SIG-M5 (cell line): ENCODE measurements around the gene ASH1L.
"Not testable (repeated sequence)": the region's sequence is repeated elsewhere in the genome, so short reads cannot be mapped to it uniquely, and the experiment has no call there.

ENCODE experiments used
- DNase-seq: peaks from one replicate; lab custom pipeline; 2025; lab: John Stamatoyannopoulos, UW

Gene ASH1L

GRCh38 chr1:155304558-155305063 lies 258.0 kb downstream of the ASH1L start:
- DNase-seq: no peak

DNA sequence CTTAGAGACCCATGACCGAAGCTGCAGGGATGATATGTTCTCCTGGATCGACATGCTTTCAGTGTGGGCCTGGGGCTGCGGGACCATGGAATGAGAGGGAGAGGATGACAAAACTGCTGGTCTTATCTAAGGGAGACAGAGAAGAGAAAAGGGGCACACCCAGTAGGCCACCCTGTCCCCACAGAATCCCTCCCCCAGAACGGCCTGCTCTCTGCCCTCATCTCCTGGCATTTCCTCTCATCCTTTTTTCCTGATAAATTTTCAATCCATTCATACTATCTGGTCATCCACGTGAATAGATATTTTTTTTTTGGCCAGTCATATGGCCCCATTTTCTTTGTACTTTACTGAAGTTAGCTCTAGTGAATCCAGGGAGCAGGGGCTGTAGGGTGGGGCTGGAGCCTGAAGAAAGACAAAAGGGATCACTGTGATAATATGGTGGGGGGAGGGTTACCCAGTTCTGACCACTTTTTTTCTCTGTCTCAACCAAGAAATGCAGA lies 261.2 kb downstream of the ASH1L start, which contains the start of gene PKLR:
Gene PKLR, minus strand, starts transcription at position 97 of the 500 bp plus-strand sequence. Its CDS starts 43 bp downstream, at position 54.
- DNase-seq: no peak

DNA sequence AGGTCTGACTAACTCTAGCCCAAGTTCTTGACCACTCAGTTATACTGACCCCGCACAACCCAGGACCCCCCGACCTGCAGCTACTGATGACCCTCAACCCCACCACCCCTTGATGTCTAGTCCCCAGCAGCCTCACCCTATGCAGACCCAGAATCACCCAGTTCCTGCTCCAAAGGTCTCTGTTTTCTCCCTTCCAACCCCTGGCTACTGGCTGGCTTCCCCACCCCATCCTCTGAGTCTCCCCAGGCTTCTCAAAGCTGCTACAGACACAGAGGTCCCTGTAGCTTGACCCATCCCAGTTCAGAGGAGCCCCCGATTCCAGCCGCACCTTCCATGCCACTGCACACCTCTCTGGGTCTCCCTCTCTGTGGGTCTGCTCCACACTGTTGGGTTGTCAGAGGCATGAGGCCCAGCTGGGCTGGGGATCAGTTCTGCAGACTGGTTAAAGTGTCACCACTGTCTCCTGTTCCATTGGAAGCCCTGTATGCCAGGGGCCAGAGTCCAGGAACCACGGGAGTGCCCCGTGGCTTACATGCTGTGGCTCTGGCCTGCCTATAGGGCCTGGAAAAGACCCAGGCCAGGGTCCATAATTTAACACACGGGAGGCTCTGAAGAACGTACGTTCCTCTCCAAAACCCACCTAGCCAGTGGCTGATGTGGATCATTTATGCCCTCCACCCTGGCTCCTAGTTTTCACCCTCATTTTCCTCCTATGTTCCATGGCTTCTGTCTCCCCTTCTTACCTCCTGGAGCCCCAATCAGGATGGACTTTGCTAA lies 261.9 kb downstream of the ASH1L start:
- DNase-seq: no peak

DNA sequence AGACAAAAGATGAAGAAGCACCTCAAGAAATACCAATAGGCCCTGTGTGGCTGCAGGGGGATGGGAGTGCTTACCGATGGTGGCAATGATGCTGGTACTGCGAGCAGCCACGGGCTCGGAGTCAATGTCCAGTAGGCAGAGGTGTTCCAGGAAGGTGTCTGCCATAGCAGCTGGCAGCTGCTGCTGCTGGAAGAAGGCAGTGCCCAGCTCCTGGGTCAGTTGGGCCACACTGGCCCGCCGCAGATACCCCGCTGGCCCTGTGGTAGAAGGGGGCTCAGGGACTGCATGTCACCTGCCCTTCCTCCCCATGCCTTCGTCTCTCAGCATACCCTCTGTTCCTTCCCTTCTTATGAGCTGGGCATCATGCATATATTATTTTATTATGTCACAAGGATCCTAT lies 262.6 kb downstream of the ASH1L start:
- no peak for DNase-seq

DNA sequence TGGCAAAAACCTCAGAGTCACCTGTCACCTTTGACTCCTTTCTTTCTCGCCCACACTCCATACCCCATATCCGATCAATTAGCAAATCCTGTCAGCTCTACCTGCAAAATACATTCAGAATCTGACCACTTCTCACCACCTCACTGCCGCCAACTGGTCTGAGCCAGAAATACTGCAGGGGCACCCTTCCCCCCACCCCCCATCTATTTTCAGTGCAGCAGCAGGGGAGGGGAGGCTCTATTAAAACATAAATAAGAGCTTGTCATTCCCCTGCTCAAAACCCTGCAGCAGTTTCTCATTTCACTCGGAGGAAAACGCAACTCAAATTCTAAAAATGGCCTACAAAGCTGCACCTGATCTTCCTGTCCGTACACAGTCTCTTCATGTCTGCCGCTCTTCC lies 265.2 kb downstream of the ASH1L start:
- no peak for DNase-seq

DNA sequence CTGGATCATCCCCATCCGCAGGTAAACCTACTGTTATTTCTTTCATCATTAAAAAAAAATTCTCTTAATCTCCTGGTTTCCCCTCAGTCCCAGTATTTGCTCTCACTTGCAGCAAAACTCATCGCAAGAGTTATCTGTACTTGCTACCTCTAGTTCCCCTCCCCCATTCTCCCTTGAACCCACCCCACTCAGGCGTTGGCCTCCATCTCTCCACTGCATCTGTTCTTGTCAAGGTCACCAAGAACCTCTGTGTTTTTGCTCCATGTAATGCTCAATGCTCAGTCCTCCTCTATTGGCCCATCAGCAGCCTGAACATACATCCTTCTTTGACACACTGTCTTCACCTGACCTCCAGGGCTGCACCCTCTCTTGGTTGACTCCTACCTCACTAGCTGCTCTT lies 265.9 kb downstream of the ASH1L start:
- DNase-seq: no peak

- no peak for DNase-seq
Observed at GRCh38 chr1:155295942-155296267, 266.7 kb downstream of the ASH1L start.

DNA sequence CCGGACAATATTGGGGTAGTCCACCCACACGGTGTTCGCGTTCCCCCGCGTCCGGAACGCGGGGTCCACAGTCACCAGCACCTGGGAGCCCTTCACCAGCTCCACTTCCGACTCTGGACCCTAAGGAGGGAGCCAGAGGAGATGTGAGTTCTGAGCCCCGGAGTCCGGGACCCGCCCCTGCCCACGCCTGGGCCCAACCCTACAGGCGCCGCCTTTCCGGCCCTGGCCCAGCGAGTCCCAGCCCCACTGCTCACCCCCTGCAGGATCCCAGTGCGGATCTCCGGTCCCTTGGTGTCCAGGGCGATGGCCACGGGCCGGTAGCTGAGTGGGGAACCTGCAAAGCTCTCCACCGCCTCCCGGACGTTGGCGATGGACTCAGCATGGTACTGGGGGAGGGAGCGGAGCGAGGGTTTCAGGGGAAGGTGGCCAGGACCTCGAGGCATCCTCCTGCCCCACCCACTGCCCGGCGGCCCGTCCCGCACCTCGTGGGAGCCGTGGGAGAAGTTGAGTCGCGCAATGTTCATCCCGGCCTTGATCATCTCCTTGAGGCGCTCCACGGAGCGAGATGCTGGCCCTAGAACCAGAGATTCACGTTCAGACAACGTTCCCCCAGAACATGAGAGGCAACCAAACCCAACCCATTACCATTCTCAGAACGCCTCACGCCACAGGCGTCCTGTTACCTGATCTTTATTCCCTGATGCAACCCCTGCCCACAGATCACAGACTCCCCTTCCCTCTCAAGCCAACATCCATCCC lies 267.2 kb downstream of the ASH1L start:
- no peak for DNase-seq

- no peak for DNase-seq
Observed at GRCh38 chr1:155294520-155295182, 268.0 kb downstream of the ASH1L start.

DNA sequence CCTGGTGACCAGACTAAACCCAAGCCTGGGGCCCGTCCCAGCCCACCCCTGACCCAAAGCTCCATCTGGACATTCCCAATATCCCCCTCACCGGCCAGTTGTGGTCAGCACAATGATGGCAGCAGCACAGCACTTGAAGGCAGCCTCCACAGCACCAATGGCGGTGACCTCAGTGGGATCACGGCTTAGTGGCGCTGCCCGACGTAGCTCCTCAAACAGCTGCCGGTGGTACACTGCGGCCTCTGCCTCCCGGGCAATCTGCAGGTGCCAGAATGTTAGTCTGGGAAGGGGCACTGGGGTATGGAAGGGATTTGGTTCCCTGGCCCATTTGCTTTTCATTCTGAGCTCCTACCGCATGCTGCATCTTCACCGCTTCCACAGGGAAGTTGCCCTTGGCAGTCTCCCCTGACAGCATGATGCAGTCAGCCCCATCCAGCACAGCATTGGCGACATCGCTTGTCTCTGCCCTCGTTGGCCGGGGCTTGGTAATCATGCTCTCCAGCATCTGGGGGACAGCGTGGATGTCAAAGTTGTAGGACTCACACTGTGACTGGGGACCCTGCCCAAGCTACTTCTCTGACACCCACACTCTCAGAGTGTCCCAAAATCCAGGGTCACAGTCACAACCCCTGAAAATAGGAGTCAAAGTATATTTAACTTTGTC lies 269.4 kb downstream of the ASH1L start:
- DNase-seq: no peak

DNA sequence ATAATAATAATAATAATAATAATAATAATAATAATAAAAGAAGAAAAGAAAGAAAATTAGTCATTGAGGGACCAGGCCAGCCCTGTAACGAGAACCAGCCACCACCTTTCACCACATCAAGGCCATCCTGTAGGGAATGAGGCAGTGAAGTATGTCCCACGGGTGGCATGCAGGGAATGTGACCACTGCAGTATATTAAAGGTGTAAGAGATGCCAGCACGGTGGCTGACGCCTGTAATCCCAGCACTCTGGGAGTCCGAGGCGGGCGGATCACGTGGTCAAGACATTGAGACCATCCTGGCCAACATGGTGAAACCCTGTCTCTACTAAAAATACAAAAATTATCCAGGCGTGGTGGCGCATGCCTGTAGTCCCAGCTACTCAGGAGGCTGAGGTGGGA lies 271.6 kb downstream of the ASH1L start:
- DNase-seq: not testable (repeated sequence)

- no peak for DNase-seq
Observed at GRCh38 chr1:155287987-155288543, 274.5 kb downstream of the ASH1L start.

DNA sequence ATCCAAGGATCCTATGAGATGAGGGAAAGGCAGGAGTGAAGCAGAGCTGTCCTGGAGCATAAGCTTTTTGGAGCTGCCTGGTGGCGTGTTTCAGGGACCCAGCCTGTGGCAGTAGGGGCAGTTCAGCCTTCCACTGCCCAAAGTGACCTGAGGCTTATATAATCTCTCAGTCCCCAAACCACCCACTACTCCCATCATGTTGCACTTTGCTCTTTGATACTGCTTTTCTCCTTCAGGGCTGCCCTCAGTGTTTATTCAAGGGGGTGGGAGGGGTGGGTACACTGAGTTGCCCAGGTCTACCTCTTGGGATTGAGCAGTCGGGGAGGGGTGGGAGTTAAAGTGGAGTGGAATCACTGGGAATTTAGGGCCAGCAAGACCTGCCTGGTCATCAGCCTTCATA lies 276.1 kb downstream of the ASH1L start:
- no peak for DNase-seq

DNA sequence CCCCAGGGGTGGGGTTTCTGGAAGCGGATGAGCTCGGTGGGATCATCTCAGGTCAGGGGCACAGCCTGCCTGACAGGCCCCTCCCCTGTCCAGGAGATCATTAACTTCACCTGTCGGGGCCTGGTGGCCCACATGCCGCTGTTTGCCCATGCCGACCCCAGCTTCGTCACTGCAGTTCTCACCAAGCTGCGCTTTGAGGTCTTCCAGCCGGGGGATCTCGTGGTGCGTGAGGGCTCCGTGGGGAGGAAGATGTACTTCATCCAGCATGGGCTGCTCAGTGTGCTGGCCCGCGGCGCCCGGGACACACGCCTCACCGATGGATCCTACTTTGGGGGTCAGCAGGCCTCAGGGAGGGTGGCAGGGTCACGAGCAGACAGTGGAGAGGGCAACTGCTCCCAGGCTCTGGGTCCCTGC lies 277.0 kb downstream of the ASH1L start:
- no peak for DNase-seq
